GM18951 (cell line): ENCODE results near the gene ELMO1.

ENCODE experiments used
- POLR2A ChIP-seq: IDR thresholded peaks from 4 replicates; pipeline ENCODE4 v1.6.1; 2011; ENCODE audit warnings: mild to moderate bottlenecking; ENCODE audit not compliant: insufficient read length, insufficient read depth; ENCODE audit errors: extremely low read depth
- in situ Hi-C: fragments of 300-500 bp; cut with MboI; formaldehyde crosslinking; loops from one replicate; pipeline ENCODE4 v1.12.0; 2022; ENCODE audit warnings: low sequenced_read_pairs, mixed read lengths, inconsistent platforms; ENCODE audit not compliant: unreplicated experiment

ELMO1 gene

GRCh38 chr7:36920433-36920832 is 528.2 kb downstream of the ELMO1 start:
- no peak for TF ChIP-seq POLR2A
- in situ Hi-C loops, result no loop called here

- in situ Hi-C loops, result no loop called here
Observed at GRCh38 chr7:36919738-36920137, 528.9 kb downstream of the ELMO1 start.

GRCh38 chr7:36918591-36918990 is 530.1 kb downstream of the ELMO1 start:
- in situ Hi-C loops, result no loop called here
- no peak for TF ChIP-seq POLR2A

More at GRCh38 chr7:36919738-36920137, 528.9 kb downstream of the ELMO1 start:
- no peak for TF ChIP-seq POLR2A

- no peak for TF ChIP-seq POLR2A
- in situ Hi-C loops, result no loop called here
Observed at GRCh38 chr7:36916619-36917018, 532.0 kb downstream of the ELMO1 start.

GRCh38 chr7:36916116-36916515 is 532.5 kb downstream of the ELMO1 start:
- TF ChIP-seq POLR2A, result no peak
- in situ Hi-C loops, result no loop called here

DNA sequence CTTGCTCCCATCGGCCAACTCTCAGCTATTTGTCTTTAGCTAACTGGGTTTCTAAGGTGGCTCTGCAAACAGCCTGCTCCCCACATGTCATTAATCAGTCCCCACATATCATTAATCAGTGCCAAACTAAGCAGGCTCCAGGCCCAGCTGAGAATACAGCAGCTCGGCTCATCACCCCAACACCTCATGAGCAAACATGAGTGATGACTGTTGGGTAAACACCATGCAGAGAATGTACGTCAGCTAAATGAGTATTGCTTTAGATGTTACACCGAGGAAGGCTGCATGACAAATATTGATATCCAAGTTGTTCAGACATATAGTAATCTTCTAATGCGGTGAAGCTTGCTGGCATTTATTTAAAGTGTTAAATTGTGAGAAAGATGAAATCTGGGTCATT is 536.9 kb downstream of the ELMO1 start:
- TF ChIP-seq POLR2A, result no peak
- in situ Hi-C loops, result no loop called here

- in situ Hi-C loops, result no loop called here
- no peak for TF ChIP-seq POLR2A
Observed at GRCh38 chr7:36910859-36911258, 537.8 kb downstream of the ELMO1 start.

- no peak for TF ChIP-seq POLR2A
- in situ Hi-C loops, result no loop called here
Observed at GRCh38 chr7:36910401-36910800, 538.3 kb downstream of the ELMO1 start.

DNA sequence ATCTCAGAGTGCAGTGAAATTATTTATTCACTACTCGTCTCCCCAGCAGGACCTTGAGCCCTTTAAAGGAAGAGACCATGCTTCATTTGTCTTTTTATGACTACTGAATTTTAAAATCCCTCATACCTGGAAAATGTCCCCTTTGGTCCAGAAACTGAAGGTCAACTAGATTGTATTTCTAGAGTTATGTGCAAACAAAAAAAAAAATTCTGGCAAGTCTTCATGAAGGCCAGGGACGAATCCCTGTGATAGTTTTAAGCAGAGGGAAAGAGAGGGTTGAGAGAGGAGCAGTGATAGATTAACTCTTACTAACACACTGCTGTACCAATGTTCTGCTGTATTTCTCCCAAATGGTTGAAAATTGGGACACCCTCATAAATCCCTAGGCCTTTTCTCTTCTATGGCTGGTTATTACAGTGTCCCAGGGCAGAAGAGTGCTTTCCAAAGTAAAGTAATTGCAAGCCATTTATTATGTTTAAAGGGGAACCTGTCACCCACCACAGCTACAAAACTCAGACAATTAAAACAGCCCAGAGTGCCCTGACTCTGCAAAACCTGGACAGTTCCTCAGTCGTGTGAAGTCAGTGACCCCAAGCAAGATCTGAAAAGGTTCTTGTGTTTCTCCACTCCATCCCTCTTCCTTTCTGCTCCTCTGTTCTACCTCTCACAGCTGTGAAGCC is 541.6 kb downstream of the ELMO1 start:
- in situ Hi-C loops, result no loop called here
- TF ChIP-seq POLR2A, result no peak

DNA sequence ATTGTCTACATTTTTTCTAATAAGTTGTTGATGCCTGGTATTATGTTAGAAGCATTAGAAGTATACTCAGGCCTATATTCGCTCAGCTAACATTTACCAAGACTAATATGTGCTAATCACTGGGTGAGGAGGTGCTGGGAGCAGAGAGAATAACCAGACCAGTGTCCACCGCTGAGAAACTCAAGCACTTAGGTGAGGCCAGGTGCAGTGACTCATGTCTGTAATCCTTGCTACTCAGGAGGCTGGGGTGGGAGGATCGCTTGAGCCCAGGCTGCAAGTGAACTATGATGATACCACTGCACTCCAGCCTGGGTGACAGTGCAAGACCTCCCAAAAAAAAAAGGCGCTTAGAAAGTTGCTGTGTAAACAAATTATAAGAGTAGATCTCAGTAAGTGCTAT is 542.2 kb downstream of the ELMO1 start:
- no peak for TF ChIP-seq POLR2A
- in situ Hi-C loops, result no loop called here

DNA sequence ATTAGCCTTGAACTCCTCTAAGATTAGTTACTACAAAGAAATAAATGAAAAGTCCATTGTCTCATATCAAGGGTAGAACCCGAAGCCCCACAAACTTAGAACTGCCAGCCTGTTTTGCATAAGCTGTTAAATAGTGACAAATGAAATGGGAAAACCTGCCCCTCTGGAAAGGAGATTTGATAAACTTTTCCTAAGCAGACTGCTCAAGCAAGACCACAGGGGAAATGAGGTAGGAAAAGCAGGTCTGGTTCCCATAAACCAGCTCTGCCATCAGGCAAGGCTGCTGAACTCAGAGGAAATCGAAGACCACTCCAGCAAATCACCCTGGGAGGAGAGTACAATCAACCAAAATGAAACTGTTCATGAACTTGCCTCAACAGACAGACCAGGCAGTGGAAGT is 542.8 kb downstream of the ELMO1 start:
- no peak for TF ChIP-seq POLR2A
- in situ Hi-C loops, result no loop called here

DNA sequence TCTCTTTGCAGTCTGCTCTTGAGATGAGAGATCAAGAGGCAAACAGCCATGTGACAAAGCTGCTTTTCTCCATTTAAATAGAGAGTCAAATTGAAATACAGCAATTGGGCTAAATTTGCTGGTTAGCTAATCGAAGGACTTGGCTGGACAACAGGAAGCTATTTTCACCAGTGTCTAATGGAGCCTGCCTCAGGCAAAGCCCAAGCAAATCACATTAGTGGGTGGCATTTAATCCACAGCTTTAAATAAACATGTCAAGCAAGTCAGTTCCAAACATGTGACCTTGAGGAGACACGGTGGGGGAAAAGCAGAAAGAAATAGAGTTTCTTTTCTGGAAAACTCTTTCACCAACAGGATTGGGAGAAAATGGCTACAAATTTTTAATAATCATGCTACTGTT is 543.9 kb downstream of the ELMO1 start:
- in situ Hi-C loops, result no loop called here
- no peak for TF ChIP-seq POLR2A

DNA sequence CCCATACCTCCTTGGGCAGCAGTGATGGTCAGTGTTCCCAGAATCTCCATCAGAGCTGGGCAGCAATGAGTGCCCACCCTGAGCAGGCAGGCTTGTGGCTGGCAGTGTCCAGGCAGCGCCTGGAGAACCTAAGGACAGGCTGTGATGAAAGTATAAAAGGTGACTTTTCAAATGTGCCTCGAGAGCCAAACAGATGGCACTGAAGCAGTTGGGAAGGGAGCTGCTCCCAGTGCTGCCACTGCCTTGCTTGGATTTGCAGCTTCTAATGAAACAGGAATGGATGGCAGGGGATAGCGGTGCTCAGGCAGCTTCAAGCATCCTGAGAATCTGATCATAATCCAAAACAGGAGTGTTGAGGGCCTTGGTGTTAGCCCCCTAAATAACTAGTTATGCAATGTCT is 544.6 kb downstream of the ELMO1 start:
- TF ChIP-seq POLR2A, result no peak
- in situ Hi-C loops, result no loop called here

- no peak for TF ChIP-seq POLR2A
Observed at GRCh38 chr7:36900988-36901710, 547.5 kb downstream of the ELMO1 start.

DNA sequence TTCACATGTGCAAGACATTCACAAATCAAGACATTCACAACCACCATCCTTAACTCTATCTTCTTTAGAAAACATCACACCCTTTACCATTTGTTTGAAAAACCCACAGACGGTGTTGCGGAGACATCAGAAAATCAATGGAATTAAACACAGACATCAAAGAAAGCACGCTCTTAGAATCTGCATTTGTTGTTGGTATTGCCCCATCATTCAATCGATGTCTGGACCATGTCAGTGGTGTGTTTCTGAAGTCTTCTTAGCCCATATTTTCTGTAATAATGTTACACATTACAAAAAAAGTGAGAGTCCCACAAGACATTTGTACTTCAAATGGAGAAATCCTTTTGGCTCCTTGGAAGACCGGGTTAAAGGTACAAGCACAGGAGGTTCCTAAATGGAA is 550.5 kb downstream of the ELMO1 start:
- in situ Hi-C loops, result no loop called here
- no peak for TF ChIP-seq POLR2A

More at GRCh38 chr7:36900988-36901710, 547.5 kb downstream of the ELMO1 start:
- in situ Hi-C loops, result no loop called here
